Neuronal stem cell (in vitro differentiated cells): ENCODE measurements around the gene TMEM147.

ENCODE experiments used
- DNase-seq: peaks from one replicate; pipeline ENCODE4 v3.0.0-alpha.2; 2013; ENCODE audit warnings: low spot score
- H2AFZ ChIP-seq: one replicate; pipeline ENCODE4 v1.6.1; 2013; ENCODE audit warnings: mild to moderate bottlenecking, low read length, inconsistent platforms
- H2AK5ac ChIP-seq: 2 replicates; pipeline ENCODE4 v1.6.1; 2013; ENCODE audit warnings: low read depth, mild to moderate bottlenecking, inconsistent platforms, low read length, moderate library complexity, mixed read lengths
- H2BK120ac ChIP-seq: 2 replicates; pipeline ENCODE4 v1.6.1; 2013; ENCODE audit warnings: low read depth, mild to moderate bottlenecking, inconsistent platforms, low read length, moderate library complexity, mixed read lengths
- H2BK12ac ChIP-seq: one replicate; pipeline ENCODE4 v1.6.1; 2013; ENCODE audit warnings: low read length, inconsistent platforms
- H2BK15ac ChIP-seq: 2 replicates; pipeline ENCODE4 v1.6.1; 2013; ENCODE audit warnings: mild to moderate bottlenecking, low read length, inconsistent platforms, mixed read lengths
- H2BK5ac ChIP-seq: one replicate; pipeline ENCODE4 v1.6.1; 2013; ENCODE audit warnings: inconsistent platforms, mild to moderate bottlenecking, low read length, moderate library complexity
- H3K14ac ChIP-seq: one replicate; pipeline ENCODE4 v1.6.1; 2013; ENCODE audit warnings: low read length, inconsistent platforms
- H3K18ac ChIP-seq: 2 replicates; pipeline ENCODE4 v1.6.1; 2013; ENCODE audit warnings: low read length, inconsistent platforms
- H3K23ac ChIP-seq: 2 replicates; pipeline ENCODE4 v1.6.1; 2013; ENCODE audit warnings: low read depth, mild to moderate bottlenecking, mixed read lengths, low read length, inconsistent platforms; ENCODE audit not compliant: poor library complexity
- H3K27ac ChIP-seq: replicated peaks from 3 replicates; pipeline ENCODE4 v1.5.1; 2013; ENCODE audit warnings: low read length, inconsistent platforms
- H3K27me3 ChIP-seq, 3 experiments: 2 replicates each; pipeline ENCODE4 v1.6.1; 2013; ENCODE audit warnings: low read length in 3 of 3, mild to moderate bottlenecking in 2 of 3, inconsistent platforms in 1 of 3, low read depth in 1 of 3, mixed read lengths in 1 of 3, moderate library complexity in 1 of 3; ENCODE audit not compliant: control insufficient read depth in 3 of 3, insufficient read depth in 3 of 3
- H3K36me3 ChIP-seq, 2 donors: replicated peaks in 1 of 2; 2 replicates each; pipeline ENCODE4 v1.6.1; 2013; ENCODE audit warnings: low read length in 2 of 2; ENCODE audit not compliant: control insufficient read depth in 2 of 2, insufficient read depth in 2 of 2
- H3K4ac ChIP-seq: 2 replicates; pipeline ENCODE4 v1.6.1; 2013; ENCODE audit warnings: inconsistent platforms, mild to moderate bottlenecking, low read length, moderate library complexity
- H3K4me1 ChIP-seq, 2 donors: 1 replicate in 1 of 2; 2 replicates in 1 of 2; pipeline ENCODE4 v1.6.1; 2013; ENCODE audit warnings: low read length in 2 of 2, low read depth in 1 of 2; ENCODE audit not compliant: control insufficient read depth in 2 of 2, insufficient read depth in 1 of 2
- H3K4me2 ChIP-seq: one replicate; pipeline ENCODE4 v1.6.1; 2013; ENCODE audit warnings: mild to moderate bottlenecking, low read length, inconsistent platforms; ENCODE audit not compliant: insufficient read depth, poor library complexity, severe bottlenecking
- H3K4me3 ChIP-seq, 2 donors: 2 replicates each; pipeline ENCODE4 v1.5.1; 2013; ENCODE audit warnings: low read length in 2 of 2, mild to moderate bottlenecking in 2 of 2, inconsistent platforms in 1 of 2, moderate library complexity in 1 of 2
- H3K79me1 ChIP-seq: one replicate; pipeline ENCODE4 v1.6.1; 2013; ENCODE audit warnings: low read depth, mild to moderate bottlenecking, inconsistent platforms, low read length, moderate library complexity
- H3K9ac ChIP-seq: one replicate; pipeline ENCODE4 v1.6.1; 2013; ENCODE audit warnings: mild to moderate bottlenecking, low read depth, low read length, inconsistent platforms; ENCODE audit not compliant: poor library complexity
- H3K9me3 ChIP-seq, 2 donors: replicated peaks in 1 of 2; 2 replicates each; pipeline versions ENCODE3 to v1.6.1; 2013; ENCODE audit warnings: low read length in 2 of 2, mild to moderate bottlenecking in 2 of 2, inconsistent platforms in 1 of 2, low read depth in 1 of 2, mixed read lengths in 1 of 2, moderate library complexity in 1 of 2; ENCODE audit not compliant: control insufficient read depth in 2 of 2, insufficient read depth in 1 of 2
- H4K8ac ChIP-seq: one replicate; pipeline ENCODE4 v1.6.1; 2013; ENCODE audit warnings: low read depth, mild to moderate bottlenecking, inconsistent platforms, low read length, moderate library complexity
- H4K91ac ChIP-seq: one replicate; pipeline ENCODE4 v1.6.1; 2013; ENCODE audit warnings: low read length, low read depth, mild to moderate bottlenecking, inconsistent platforms; ENCODE audit not compliant: poor library complexity
- WGBS, 2 donors: extraction: QIAGEN DNeasy Blood & Tissue Kit; methylation state at CpG; one replicate each; pipeline ENCODE4 v1.1.7; 2013; ENCODE audit warnings: missing lambda C conversion rate in 2 of 2, mixed read lengths in 1 of 2; ENCODE audit not compliant: insufficient read length in 2 of 2, insufficient replicate concordance in 1 of 2; ENCODE audit errors: extremely low coverage in 2 of 2; 5-methylcytosine and 5-hydroxymethylcytosine counted together

Gene TMEM147

GRCh38 chr19:35525873-35526272, 19.6 kb upstream of the TMEM147 start:
- H3K36me3 ChIP-seq = no peaks in the 10 kb centered on the region
- no peak overlapping the region for H3K23ac ChIP-seq
- no peak overlapping the region for H3K9ac ChIP-seq
- H3K4me2 ChIP-seq = no peak overlapping the region
- no peak overlapping the region for H3K4me3 ChIP-seq
- H3K14ac ChIP-seq = no peak overlapping the region
- H3K18ac ChIP-seq = no peak overlapping the region
- peaks cover 0 to 62% (median 0%) of the 10 kb centered on the region in 3 experiments for H3K27me3 ChIP-seq
- no peak overlapping the region for H4K91ac ChIP-seq
- H3K4me1 ChIP-seq = peaks cover 6 to 11% of the 10 kb centered on the region in 2 donors
- H4K8ac ChIP-seq = no peak overlapping the region
- no peak overlapping the region for H2AK5ac ChIP-seq
- H2BK5ac ChIP-seq = no peak overlapping the region
- H2BK15ac ChIP-seq = no peak overlapping the region
- no peak overlapping the region for H2BK12ac ChIP-seq
- DNase-seq = no peak
- H3K79me1 ChIP-seq = no peaks in the 10 kb centered on the region
- no peak overlapping the region for H2AFZ ChIP-seq
- H3K4ac ChIP-seq = no peak overlapping the region
- no peak overlapping the region for H3K27ac ChIP-seq
- WGBS, 2 donors = no CpG with 5 or more reads among the region's 4 CpGs
- no peak overlapping the region for H2BK120ac ChIP-seq
- no peaks in the 10 kb centered on the region for H3K9me3 ChIP-seq

GRCh38 chr19:35528218-35529038, 17.0 kb upstream of the TMEM147 start, which contains the start of gene SBSN:
SBSN (minus strand) TSS chr19:35528311; CDS start chr19:35528281, 30 bp downstream.
- Histone ChIP-seq H3K27me3 (peaks cover 0 to 53% (median 4%) of the 10 kb centered on the region in 3 experiments), H3K4me2 (no peak within 1 kb of the TSS), H2BK15ac (peak within 1 kb of the TSS; percentile 72), H2AK5ac (no peak within 1 kb of the TSS), H3K36me3 (no peaks in the 10 kb centered on the region), H3K27ac (no peak within 1 kb of the TSS), H3K4me1 (peaks cover 0 to 15% of the 10 kb centered on the region in 2 donors), H3K4me3 (no peak within 1 kb of the TSS), H2AFZ (no peak within 1 kb of the TSS), H3K9me3 (peaks cover 0 to 2% of the 10 kb centered on the region in 2 donors), H4K91ac (no peak within 1 kb of the TSS), H2BK120ac (no peak within 1 kb of the TSS), H3K9ac (no peak within 1 kb of the TSS), H3K18ac (peak within 1 kb of the TSS; percentile 30), H2BK5ac (no peak within 1 kb of the TSS), H3K23ac (peak within 1 kb of the TSS; percentile 37), H2BK12ac (no peak within 1 kb of the TSS), H4K8ac (no peak within 1 kb of the TSS), H3K14ac (peak within 1 kb of the TSS; percentile 49), H3K4ac (no peak within 1 kb of the TSS), H3K79me1 (no peaks in the 10 kb centered on the region)
- WGBS, 2 donors = no CpG with 5 or more reads among the region's 11 CpGs
- no peak for DNase-seq

- DNase-seq = no peak
- H3K27ac ChIP-seq = no peak overlapping the region
- no CpG with 5 or more reads among the region's 19 CpGs for WGBS, 2 donors
These were observed 15.9 kb upstream of the TMEM147 start for GRCh38 chr19:35529241-35530218.

More at GRCh38 chr19:35529241-35530218, 15.9 kb upstream of the TMEM147 start:
- H3K18ac ChIP-seq = peak overlapping the region; percentile 35
- H3K9me3 ChIP-seq = peaks cover 0 to 2% of the 10 kb centered on the region in 2 donors
- peak overlapping the region; percentile 36 for H3K23ac ChIP-seq
- H3K14ac ChIP-seq = no peak overlapping the region
- no peak overlapping the region for H3K4me2 ChIP-seq
- no peak overlapping the region for H2BK120ac ChIP-seq
- no peak overlapping the region for H2BK15ac ChIP-seq
- no peak overlapping the region for H3K9ac ChIP-seq
- no peak overlapping the region for H2BK5ac ChIP-seq
- no peak overlapping the region for H2BK12ac ChIP-seq
- H4K8ac ChIP-seq = no peak overlapping the region
- H3K79me1 ChIP-seq = no peaks in the 10 kb centered on the region
- H3K36me3 ChIP-seq = no peaks in the 10 kb centered on the region
- H2AFZ ChIP-seq = no peak overlapping the region
- peaks cover 0 to 44% (median 13%) of the 10 kb centered on the region in 3 experiments for H3K27me3 ChIP-seq
- peak overlapping the region; percentile 86 for H4K91ac ChIP-seq
- H2AK5ac ChIP-seq = no peak overlapping the region
- H3K4me1 ChIP-seq = peaks cover 0 to 15% of the 10 kb centered on the region in 2 donors
- H3K4ac ChIP-seq = no peak overlapping the region
- no peak overlapping the region for H3K4me3 ChIP-seq
